MM.1S (cell line): ENCODE data around the gene ATP2A3.

Experiments
- CTCF ChIP-seq: fragments of 300-600 bp; sonication (generic); IDR thresholded peaks from 2 replicates; pipeline ENCODE4 v1.5.1; 2016; ENCODE audit warnings: antibody characterized with exemption, low read length, mixed read lengths
- EZH2 ChIP-seq: fragments of 300-600 bp; sonication (generic); optimal IDR thresholded peaks from 2 replicates; pipeline ENCODE3; 2017; ENCODE audit warnings: low read depth, mild to moderate bottlenecking, antibody characterized with exemption, low read length, mixed read lengths
- EZH2phosphoT487 ChIP-seq: fragments of 300-600 bp; sonication (generic); IDR thresholded peaks from 2 replicates; pipeline ENCODE4 v1.6.1; 2018; ENCODE audit warnings: antibody characterized with exemption, low read length

- TF ChIP-seq CTCF (no peak), EZH2 (no peak), EZH2phosphoT487 (no peak)
Observed at GRCh38 chr17:3977387-3977786, 13.2 kb upstream of the ATP2A3 start.
